ENCODE results near the gene CDH11. TPM values are rescaled to one million over a fixed set of nuclear protein-coding genes. Genes with fewer than 3 reads are reported as not detected.

Gene CDH11
- total RNA-seq, 1 experiment from 2014 or later: 297 TPM

DNA sequence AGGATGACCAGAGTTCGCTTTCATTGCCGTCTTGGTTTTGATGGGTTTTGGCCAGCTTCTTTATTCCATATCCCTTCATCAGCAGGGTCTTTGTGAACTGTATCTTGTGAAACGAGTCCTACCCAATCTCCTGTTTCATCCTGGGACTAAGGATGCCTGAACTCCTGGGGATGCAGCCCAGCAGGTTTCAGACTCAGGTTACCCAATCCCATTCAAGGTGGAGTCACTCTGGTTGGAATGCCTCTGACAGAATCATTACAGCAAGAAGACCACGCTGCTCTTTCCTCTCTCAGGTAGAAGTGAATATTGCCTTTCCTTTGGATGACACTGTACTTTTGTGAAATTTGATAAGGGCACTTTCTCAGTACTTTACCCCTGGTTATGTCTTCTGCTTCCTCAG, 98.1 kb downstream of the CDH11 start:
- Histone ChIP-seq H3K9me3 (ENCODE audit: low read depth, low read length, poor library complexity, severe bottlenecking) (no peaks in the 10 kb centered on the region), H3K27ac (ENCODE audit: low read depth, low read length, poor library complexity, severe bottlenecking) (no peak overlapping the region), H3K4me3 (ENCODE audit: low read depth, low read length, poor library complexity, severe bottlenecking) (no peak overlapping the region), H3K27me3 (replicated peaks; ENCODE audit: insufficient read depth, low read depth, low read length, poor library complexity) (no peaks in the 10 kb centered on the region), H3K4me1 (ENCODE audit: insufficient read depth, low read length, poor library complexity, severe bottlenecking) (no peaks in the 10 kb centered on the region), H3K36me3 (ENCODE audit: insufficient read depth, low read length, poor library complexity, severe bottlenecking) (peaks cover 2% of the 10 kb centered on the region)
- no peak for DNase-seq (ENCODE audit: low spot score)
- ChIA-PET CTCF (no interaction called here), POLR2A (ENCODE audit: low non-redundant PET) (no interaction called here)
- intact Hi-C loops (cut with micrococcal nuclease; ENCODE audit: unreplicated experiment): no loop called here
- no TSS peak for BruUV-seq (replicated peaks)
- TF ChIP-seq EZH2 (IDR thresholded peaks at IDR 0.05; ENCODE audit: borderline replicate concordance, low read depth, low read length, poor library complexity, severe bottlenecking): no peak
- no peak for TF ChIP-seq CTCF (conservative IDR thresholded peaks at IDR 0.05; ENCODE audit: low read depth, low read length)

DNA sequence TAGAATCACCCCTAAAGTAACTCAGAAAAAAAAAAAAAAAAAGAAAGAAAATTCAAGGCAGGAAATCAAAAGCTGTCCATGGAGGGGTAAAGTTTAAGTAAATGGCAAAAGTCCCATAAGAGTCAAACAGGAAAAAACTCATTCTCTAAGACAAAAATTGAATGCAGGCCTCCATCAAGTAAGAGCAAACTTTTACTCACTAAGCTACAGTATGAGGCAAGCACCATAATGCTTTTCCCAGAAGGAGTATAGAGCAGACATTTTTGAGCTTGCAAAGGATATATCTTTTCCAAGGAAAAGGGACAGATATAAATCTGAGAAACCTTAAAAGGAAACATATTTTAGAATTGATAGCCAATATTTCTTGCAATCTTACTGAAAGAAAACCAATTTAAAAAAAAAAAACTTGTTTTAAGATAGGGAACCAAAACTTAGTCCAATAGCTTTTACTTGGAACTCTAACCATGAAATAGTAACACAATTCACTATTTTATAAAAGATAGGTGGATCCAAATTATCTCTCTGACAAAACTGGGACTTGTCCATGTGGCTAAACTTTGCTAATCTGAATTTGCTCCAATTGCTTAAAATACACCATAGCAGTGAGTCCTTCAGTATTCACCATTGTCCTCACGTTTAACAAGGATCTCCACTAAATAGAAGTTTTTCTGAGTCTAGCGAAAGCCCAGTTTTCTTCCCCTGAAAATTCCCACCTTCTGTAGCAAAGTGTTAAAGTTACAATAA, 99.8 kb downstream of the CDH11 start:
- Histone ChIP-seq H3K36me3 (ENCODE audit: insufficient read depth, low read length, poor library complexity, severe bottlenecking) (peaks cover 19% of the 10 kb centered on the region), H3K27ac (ENCODE audit: low read depth, low read length, poor library complexity, severe bottlenecking) (no peak overlapping the region), H3K9me3 (ENCODE audit: low read depth, low read length, poor library complexity, severe bottlenecking) (no peaks in the 10 kb centered on the region), H3K4me3 (ENCODE audit: low read depth, low read length, poor library complexity, severe bottlenecking) (no peak overlapping the region), H3K27me3 (replicated peaks; ENCODE audit: insufficient read depth, low read depth, low read length, poor library complexity) (no peaks in the 10 kb centered on the region), H3K4me1 (ENCODE audit: insufficient read depth, low read length, poor library complexity, severe bottlenecking) (no peaks in the 10 kb centered on the region)
- BruUV-seq (replicated peaks): no TSS peak
- TF ChIP-seq EZH2 (IDR thresholded peaks at IDR 0.05; ENCODE audit: borderline replicate concordance, low read depth, low read length, poor library complexity, severe bottlenecking) (no peak), CTCF (conservative IDR thresholded peaks at IDR 0.05; ENCODE audit: low read depth, low read length) (no peak)
- intact Hi-C loops (cut with micrococcal nuclease; ENCODE audit: unreplicated experiment): no loop called here
- no peak for DNase-seq (ENCODE audit: low spot score)
- POLR2A ChIA-PET (ENCODE audit: low non-redundant PET): interaction anchor here (0.6 kb wide), 1 partner anchor 94 kb away, joined by 3 read pairs; no protein-coding TSS in a partner anchor
- CTCF ChIA-PET: no interaction called here

- intact Hi-C loops (cut with micrococcal nuclease; ENCODE audit: unreplicated experiment): no loop called here
- CTCF ChIA-PET: no interaction called here
- BruUV-seq (replicated peaks): no TSS peak
- Histone ChIP-seq H3K27ac (ENCODE audit: low read depth, low read length, poor library complexity, severe bottlenecking) (no peak overlapping the region), H3K36me3 (ENCODE audit: insufficient read depth, low read length, poor library complexity, severe bottlenecking) (peaks cover 26% of the 10 kb centered on the region), H3K9me3 (ENCODE audit: low read depth, low read length, poor library complexity, severe bottlenecking) (no peaks in the 10 kb centered on the region), H3K4me3 (ENCODE audit: low read depth, low read length, poor library complexity, severe bottlenecking) (no peak overlapping the region), H3K4me1 (ENCODE audit: insufficient read depth, low read length, poor library complexity, severe bottlenecking) (peaks cover 7% of the 10 kb centered on the region), H3K27me3 (replicated peaks; ENCODE audit: insufficient read depth, low read depth, low read length, poor library complexity) (no peaks in the 10 kb centered on the region)
- POLR2A ChIA-PET (ENCODE audit: low non-redundant PET): no interaction called here
- TF ChIP-seq EZH2 (IDR thresholded peaks at IDR 0.05; ENCODE audit: borderline replicate concordance, low read depth, low read length, poor library complexity, severe bottlenecking): no peak
- no peak for TF ChIP-seq CTCF (conservative IDR thresholded peaks at IDR 0.05; ENCODE audit: low read depth, low read length)
- no peak for DNase-seq (ENCODE audit: low spot score)
Observed at GRCh38 chr16:65016754-65017153, 105.1 kb downstream of the CDH11 start.
